Adipose tissue (tissue), 3 donors: Measurements from ENCODE around the gene ZNF92. TPM values are rescaled to one million over a fixed set of nuclear protein-coding genes. Genes with fewer than 3 reads are reported as not detected.
"Not testable (repeated sequence)": the region's sequence is repeated elsewhere in the genome, so short reads cannot be mapped to it uniquely, and the experiment has no call there.

ENCODE experiments used
- H3K27ac ChIP-seq: one replicate; pipeline ENCODE4 v1.5.1; 2013; ENCODE audit warnings: low read depth, low read length
- WGBS, 3 donors: extraction: QIAGEN DNeasy Blood & Tissue Kit; methylation state at CpG; one replicate each; pipeline ENCODE4 v1.1.7; 2013; 5-methylcytosine and 5-hydroxymethylcytosine counted together
- polyA plus RNA-seq, 3 donors: library from polyadenylated mRNA; stranded (reverse); fragments of 200-250 nt; gene quantifications; one replicate each; pipeline ENCODE4 v1.2.3, GENCODE V29; 2013
- donor health status: healthy with polysubstance abuse.
- donor health status: Bipolar disorder and iron deficiency.
- donor health status: healthy.

ZNF92 gene
- polyA plus RNA-seq, 3 donors, result 1.7 to 3.2 (median 2.8) TPM

GRCh38 chr7:65409363-65409762 lies 35.7 kb downstream of the ZNF92 start:
- 89 to 93% (median 92%) methylated on average over 3 of the region's 3 CpGs for WGBS, 3 donors
- H3K27ac ChIP-seq, result no peak overlapping the region

- H3K27ac ChIP-seq, result no peak overlapping the region
Measured at GRCh38 chr7:65411249-65411648, 37.6 kb downstream of the ZNF92 start.

GRCh38 chr7:65422670-65423069 lies 49.0 kb downstream of the ZNF92 start:
- no peak overlapping the region for H3K27ac ChIP-seq

- 74 to 86% (median 84%) methylated on average over 3 of the region's 3 CpGs for WGBS, 3 donors
- not testable (repeated sequence) for H3K27ac ChIP-seq
Measured at GRCh38 chr7:65423286-65423685, 49.6 kb downstream of the ZNF92 start.

GRCh38 chr7:65429642-65430343 lies 56.1 kb downstream of the ZNF92 start:
- no peak overlapping the region for H3K27ac ChIP-seq
- WGBS, 3 donors, result 73 to 87% (median 86%) methylated on average over 26 of the region's 26 CpGs

- 79 to 90% (median 86%) methylated on average over 26 of the region's 26 CpGs for WGBS, 3 donors
- no peak overlapping the region for H3K27ac ChIP-seq
Measured at GRCh38 chr7:65430344-65431186, 56.9 kb downstream of the ZNF92 start.

GRCh38 chr7:65434307-65434706 lies 60.7 kb downstream of the ZNF92 start:
- 63 to 82% (median 68%) methylated on average over 3 of the region's 3 CpGs for WGBS, 3 donors
- H3K27ac ChIP-seq, result no peak overlapping the region

GRCh38 chr7:65436163-65436562 lies 62.5 kb downstream of the ZNF92 start:
- no peak overlapping the region for H3K27ac ChIP-seq

- WGBS, 3 donors, result 40 to 48% (median 47%) methylated on average over 2 of the region's 2 CpGs
- no peak overlapping the region for H3K27ac ChIP-seq
Measured at GRCh38 chr7:65438598-65438997, 64.9 kb downstream of the ZNF92 start.

- no peak overlapping the region for H3K27ac ChIP-seq
Measured at GRCh38 chr7:65441010-65441409, 67.4 kb downstream of the ZNF92 start.

GRCh38 chr7:65444205-65444842 lies 70.7 kb downstream of the ZNF92 start:
- WGBS, 3 donors, result 45 to 100% (median 95%) methylated on average over 1 of the region's 1 CpG
- no peak overlapping the region for H3K27ac ChIP-seq

- 33 to 79% (median 77%) methylated on average over 4 of the region's 4 CpGs for WGBS, 3 donors
- no peak overlapping the region for H3K27ac ChIP-seq
Measured at GRCh38 chr7:65444899-65445823, 71.5 kb downstream of the ZNF92 start.

- WGBS, 3 donors, result 80 to 84% (median 81%) methylated on average over 8 of the region's 8 CpGs
- not testable (repeated sequence) for H3K27ac ChIP-seq
Measured at GRCh38 chr7:65447041-65447440, 73.4 kb downstream of the ZNF92 start.

- no peak overlapping the region for H3K27ac ChIP-seq
Measured at GRCh38 chr7:65448816-65449504, 75.3 kb downstream of the ZNF92 start.

GRCh38 chr7:65449505-65449852 lies 75.8 kb downstream of the ZNF92 start:
- WGBS, 3 donors, result 12 to 31% (median 29%) methylated on average over 2 of the region's 2 CpGs
- H3K27ac ChIP-seq, result no peak overlapping the region
